GM18520 (cell line): ENCODE measurements around the gene CDK11A.
A peak's percentile ranks its signal among the peaks of the same experiment; 100 is the strongest.
"Not testable (repeated sequence)": the region's sequence is repeated elsewhere in the genome, so short reads cannot be mapped to it uniquely, and the experiment has no call there.

Source experiments
- ATAC-seq: cut with Tn5 transposase; IDR thresholded peaks from one replicate; pipeline ENCODE4 v1.9.1; 2021; ENCODE audit not compliant: unreplicated experiment

The CDK11A gene

GRCh38 chr1:1684031-1684681, 40.0 kb downstream of the CDK11A start:
- no peak for ATAC-seq

DNA sequence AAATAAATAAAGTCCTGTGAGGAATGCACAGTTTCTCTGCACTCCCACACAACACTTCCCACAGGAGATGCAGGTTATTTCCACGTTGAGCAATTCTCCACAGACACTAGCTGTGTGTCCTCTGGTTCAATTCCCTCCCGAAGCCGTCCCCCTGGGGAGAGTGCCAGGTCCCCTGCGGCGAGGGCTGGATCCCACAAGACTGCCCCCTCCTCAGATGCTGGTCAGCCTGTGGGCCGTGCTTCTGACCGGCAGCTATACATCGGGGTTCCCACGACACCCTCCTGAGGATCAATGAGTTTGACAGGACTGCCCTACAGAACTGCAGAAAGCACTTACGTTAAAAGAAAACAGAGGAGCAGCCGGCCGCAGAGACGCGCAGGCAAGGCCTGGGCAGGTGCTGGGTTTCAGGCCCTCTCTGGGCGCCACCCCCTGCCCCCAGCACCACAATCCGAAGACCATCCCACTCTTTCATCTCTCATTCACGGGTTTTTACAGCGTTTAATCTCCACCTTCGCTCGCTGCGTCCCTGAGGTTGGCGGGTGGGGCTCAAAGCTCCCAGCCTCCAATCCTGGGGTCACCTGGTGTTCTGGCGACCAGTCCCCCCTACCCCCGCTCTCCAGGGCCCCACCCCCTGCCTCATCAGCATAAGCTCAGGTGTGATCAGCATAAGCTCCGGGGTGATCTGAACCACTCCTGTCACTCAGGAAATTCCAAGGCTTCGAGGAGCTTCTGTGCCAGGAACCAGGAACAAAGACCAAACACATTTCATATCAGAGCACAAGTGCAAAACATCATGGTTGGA, 40.9 kb downstream of the CDK11A start:
- ATAC-seq, result no peak

DNA sequence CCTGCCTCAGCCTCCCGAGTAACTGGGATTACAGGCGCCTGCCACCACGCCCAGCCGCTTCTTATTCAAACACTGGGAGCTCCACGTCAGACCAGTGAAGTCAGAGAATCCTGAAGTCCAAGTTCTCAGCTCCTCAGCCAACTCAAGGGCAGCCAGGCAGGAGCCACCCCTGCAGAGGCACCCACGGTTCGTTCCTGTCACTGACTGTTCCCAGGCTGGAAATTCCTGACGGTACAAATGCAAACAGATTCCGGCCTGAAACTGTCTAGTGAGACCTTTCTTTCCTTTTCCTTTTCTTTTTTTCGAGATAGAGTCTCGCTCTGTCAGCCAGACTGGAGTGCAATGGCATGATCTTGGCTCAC, 43.3 kb downstream of the CDK11A start:
- no peak for ATAC-seq

GRCh38 chr1:1680031-1680911, 43.9 kb downstream of the CDK11A start:
- no peak for ATAC-seq

DNA sequence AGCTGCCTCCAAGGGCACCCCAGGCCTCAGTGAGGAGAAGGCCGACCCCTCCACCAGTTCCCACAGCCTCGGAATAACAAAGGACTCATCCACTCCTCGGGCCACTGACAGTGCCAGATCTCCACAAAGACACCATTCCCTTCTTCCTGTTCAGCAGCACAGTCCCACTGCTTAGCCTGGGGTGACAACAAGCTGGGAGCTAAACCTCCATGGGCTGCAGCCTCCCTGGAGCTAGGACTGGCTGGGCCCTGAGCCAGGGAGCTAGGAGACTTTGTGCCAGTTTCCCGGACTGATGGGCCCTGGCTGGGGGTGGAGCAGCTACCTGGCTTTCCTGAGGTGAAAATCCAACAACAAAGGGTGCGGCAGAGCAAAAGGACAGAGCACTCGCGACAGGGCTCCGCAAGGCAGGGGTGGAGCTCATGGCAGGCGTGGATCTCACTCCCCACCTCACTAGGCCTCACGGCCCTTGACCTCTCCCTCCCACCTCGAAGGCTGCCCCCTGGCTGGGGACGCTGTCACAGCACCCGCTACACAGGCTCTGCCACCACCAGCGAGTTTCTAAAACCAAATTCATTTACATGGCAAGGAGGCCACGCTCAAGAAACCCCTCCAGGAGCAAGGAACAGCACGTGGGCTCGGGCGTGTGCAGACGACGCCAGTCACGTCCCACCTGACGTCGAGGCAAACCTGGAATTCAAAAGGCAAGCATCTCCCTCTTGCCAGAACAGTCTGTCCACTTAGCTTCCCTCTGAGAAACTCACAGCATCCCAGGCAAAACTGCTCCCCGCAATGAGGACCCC, 45.4 kb downstream of the CDK11A start:
- ATAC-seq, result no peak

DNA sequence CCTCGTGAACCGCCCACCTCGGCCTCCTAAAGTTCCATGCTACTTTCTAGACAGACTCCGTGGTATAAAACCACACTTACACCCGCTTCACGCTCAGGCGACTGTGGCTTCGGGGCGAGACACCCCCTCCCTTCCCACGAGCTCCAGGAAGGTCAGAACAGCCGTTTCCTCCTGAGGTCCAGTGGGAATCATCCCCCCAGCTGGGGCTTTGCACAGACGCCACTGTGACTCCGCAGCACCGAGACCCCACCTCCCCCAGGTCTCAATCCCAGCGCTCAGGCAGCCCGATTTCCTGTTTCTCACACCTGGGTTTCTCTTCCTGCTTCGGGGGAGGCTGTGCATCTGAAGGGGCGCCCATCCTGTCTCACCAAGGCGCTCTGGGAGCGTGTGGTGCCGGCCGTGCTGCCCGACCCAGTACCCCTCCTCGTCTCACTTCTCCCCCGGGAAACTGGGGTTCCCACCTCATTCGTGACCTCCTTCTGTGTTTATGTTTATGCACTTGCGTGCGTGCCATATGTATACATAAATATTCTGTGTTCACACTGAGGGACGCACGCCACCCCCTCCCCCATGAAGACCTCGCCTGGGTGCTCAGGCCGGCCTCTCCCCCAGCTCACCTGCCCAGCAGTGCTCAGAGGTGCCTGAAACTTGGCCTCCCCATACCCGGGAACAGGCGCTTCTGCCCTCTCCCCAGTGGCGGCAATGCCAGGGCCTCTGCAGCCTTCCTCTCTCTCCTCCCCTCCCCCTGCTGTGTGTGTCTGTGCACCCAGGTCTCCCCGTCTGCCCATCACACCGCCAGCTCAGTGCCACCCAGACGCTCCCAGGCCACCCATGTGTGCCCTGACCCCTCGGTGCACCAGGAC, 46.2 kb downstream of the CDK11A start:
- ATAC-seq, result peak; percentile 34

DNA sequence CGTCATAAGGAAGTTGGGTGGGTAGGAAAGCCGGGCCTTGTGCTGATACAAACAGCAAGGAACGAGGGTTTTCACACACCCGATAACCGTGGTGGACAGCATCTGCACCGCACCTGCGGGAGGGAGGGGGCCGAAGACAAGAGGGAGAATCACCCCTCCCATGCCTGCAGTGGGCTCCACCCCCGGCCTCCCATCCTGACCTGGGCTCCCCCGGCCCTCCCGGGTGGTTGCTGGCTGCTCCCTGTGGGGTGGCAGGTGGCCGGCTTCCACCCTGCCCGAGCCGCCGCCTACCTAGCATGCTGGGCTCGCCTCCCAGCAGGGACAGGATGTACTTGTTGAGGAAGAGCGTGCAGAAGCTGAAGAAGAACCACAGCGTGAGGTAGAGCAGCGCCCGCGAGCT, 48.1 kb downstream of the CDK11A start:
- ATAC-seq, result not testable (repeated sequence)

GRCh38 chr1:1675218-1675617, 48.9 kb downstream of the CDK11A start:
- not testable (repeated sequence) for ATAC-seq

- ATAC-seq, result not testable (repeated sequence)
Observed at GRCh38 chr1:1674806-1675205, 49.4 kb downstream of the CDK11A start.

- no peak for ATAC-seq
Observed at GRCh38 chr1:1672181-1672965, 51.8 kb downstream of the CDK11A start.

DNA sequence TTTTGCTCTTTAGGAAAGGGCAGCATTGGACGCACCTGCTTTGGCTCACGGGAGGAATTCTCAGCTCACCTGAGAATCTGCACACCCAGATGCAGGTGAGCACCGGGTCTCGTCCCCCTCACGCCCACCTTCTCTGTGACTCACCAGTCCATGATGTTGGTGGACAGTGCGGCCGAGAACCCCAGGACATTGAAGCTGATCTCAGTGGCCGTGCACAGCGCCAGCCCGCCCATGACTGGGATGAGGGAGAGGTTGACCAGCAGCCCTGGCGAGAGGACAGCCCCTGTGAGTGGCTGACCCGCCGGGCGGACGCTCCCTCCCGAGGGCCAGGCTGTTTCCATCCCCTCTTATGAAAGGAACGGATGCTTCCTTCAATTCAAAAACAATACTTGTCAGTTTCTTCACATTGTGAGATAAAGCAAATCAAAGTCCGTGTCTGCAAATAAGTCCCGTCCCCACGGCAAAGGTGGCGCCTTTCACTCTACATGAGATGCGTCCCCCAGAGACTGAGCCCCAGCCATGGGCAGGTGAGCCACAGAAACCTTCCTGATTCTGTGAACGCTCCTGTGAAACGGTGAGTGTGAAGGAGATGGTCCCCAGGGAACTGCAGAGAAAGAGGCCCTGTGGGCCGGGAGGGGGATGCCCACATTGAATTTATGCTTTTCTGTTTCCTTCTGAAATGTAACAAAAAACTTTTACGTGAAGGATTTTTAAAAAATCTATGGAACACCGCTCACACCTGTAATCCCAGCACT, 52.6 kb downstream of the CDK11A start:
- no peak for ATAC-seq

DNA sequence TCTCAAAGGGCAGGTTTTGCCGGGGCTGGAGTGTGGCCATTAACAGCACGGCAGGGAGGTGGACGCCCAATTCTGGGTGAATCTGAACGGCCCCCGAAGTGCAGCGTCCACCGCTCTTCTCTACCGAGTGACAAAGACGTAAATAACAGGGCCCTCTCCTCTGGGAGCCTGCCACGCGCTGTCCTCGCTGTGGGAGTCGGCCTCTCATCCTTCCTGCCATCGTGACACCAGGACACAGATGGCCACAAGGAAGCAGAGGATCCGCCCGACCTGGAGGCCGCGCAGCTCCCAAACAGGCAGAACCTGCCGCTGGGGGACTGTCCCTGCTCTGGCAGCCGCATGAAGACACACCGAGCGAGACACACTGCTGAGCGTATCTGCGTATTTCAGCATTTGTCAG, 53.3 kb downstream of the CDK11A start:
- ATAC-seq, result no peak

GRCh38 chr1:1669468-1670440, 54.4 kb downstream of the CDK11A start:
- no peak for ATAC-seq

- no peak for ATAC-seq
Observed at GRCh38 chr1:1666526-1666925, 57.6 kb downstream of the CDK11A start.

DNA sequence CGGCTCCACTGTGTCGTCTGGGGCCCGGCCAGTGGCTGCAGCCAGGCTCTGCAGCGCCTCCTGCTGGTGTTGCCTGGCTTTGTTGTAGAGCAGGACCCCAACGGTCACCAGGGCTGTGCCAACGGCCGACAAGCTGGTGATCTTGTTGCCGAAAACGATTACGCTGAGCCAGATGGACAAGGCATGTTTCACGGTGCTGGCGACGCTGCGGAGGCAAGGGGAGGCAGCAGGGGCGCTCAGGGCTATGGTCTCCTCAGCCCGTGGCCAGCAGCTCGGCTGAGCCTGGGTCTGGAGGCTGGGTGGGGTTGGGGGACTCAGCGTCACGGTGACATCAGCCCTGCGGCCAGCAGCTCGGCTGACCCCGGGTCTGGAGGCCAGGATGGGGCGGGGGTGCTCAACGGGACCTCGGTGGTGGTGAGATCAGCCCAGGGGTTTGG, 58.3 kb downstream of the CDK11A start:
- ATAC-seq, result no peak

- no peak for ATAC-seq
Observed at GRCh38 chr1:1664941-1665814, 59.0 kb downstream of the CDK11A start.
